ENCODE measurements around the gene TMEM40.
"Not testable (repeated sequence)": the region's sequence is repeated elsewhere in the genome, so short reads cannot be mapped to it uniquely, and the experiment has no call there.

The TMEM40 gene

DNA sequence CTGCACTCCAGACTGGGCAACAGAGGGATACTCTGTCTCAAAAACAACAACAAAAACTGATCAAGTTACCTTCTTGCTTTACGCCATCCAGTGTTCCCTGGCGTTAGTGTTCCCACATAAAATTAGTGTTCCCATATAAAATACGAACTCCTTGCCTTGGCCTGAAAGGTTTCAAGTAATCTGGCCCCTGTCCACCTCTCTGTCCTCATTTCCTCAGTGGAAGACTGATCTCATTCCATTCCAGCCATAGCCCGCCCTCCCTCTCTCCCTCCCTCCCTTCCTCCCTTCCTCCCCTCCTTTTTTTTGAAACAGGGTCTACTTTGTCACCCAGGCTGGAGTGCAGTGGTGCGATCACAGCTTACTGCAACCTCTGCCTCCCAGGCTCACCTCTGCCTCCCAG, 34.6 kb upstream of the TMEM40 start:
- peaks cover 11% of the 10 kb centered on the region for H3K27me3 ChIP-seq (ENCODE audit: low read depth, low read length)
- no peak overlapping the region for H2AFZ ChIP-seq (ENCODE audit: low read depth, low read length)
- H3K27ac ChIP-seq (ENCODE audit: low read length) = no peak overlapping the region
- no peaks in the 10 kb centered on the region for H3K79me2 ChIP-seq (ENCODE audit: low read length)
- H3K4me2 ChIP-seq (ENCODE audit: low read length) = no peak overlapping the region
- no peak overlapping the region for H3K4me3 ChIP-seq (ENCODE audit: low read length)
- H3K36me3 ChIP-seq (replicated peaks; ENCODE audit: low read depth, low read length) = no peaks in the 10 kb centered on the region
- no peaks in the 10 kb centered on the region for H3K9me3 ChIP-seq (ENCODE audit: insufficient read depth, low read length)
- H4K20me1 ChIP-seq (ENCODE audit: insufficient read depth, low read length) = no peaks in the 10 kb centered on the region
- no peak for TF ChIP-seq EZH2phosphoT487 (IDR thresholded peaks at IDR 0.05; ENCODE audit: low read depth)
- TF ChIP-seq, protein P1, sequence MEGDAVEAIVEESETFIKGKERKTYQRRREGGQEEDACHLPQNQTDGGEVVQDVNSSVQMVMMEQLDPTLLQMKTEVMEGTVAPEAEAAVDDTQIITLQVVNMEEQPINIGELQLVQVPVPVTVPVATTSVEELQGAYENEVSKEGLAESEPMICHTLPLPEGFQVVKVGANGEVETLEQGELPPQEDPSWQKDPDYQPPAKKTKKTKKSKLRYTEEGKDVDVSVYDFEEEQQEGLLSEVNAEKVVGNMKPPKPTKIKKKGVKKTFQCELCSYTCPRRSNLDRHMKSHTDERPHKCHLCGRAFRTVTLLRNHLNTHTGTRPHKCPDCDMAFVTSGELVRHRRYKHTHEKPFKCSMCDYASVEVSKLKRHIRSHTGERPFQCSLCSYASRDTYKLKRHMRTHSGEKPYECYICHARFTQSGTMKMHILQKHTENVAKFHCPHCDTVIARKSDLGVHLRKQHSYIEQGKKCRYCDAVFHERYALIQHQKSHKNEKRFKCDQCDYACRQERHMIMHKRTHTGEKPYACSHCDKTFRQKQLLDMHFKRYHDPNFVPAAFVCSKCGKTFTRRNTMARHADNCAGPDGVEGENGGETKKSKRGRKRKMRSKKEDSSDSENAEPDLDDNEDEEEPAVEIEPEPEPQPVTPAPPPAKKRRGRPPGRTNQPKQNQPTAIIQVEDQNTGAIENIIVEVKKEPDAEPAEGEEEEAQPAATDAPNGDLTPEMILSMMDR (IDR thresholded peaks at IDR 0.05; ENCODE audit: low read depth, low read length) = no peak
- no peak overlapping the region for H3K9ac ChIP-seq (ENCODE audit: low read length)
- H3K4me1 ChIP-seq (ENCODE audit: low read length) = peaks cover 2% of the 10 kb centered on the region; the same call in 1 of the 2 replicates

DNA sequence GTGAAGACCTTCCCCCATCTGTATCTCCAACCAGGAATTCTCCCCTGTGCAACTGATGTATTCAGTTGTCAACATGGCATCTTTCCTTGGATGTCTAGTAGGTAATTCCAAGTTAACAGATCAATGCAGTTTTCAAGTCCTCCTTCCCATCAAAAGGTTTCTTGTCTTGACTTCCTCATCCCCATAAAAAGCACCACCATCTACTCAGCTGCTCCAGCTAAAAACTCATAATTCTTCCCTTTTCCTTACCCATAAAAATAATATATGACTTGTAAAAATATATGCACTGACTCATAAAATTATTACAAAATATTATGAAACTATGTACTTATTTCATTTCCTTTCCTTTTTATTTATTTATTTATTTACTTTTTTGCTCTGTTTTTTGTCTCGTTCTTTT, 32.4 kb upstream of the TMEM40 start:
- H3K4me2 ChIP-seq (ENCODE audit: low read length) = no peak overlapping the region
- peaks cover 2% of the 10 kb centered on the region; the same call in 1 of the 2 replicates for H3K4me1 ChIP-seq (ENCODE audit: low read length)
- no peak for TF ChIP-seq EZH2phosphoT487 (IDR thresholded peaks at IDR 0.05; ENCODE audit: low read depth)
- TF ChIP-seq, protein P1 (IDR thresholded peaks at IDR 0.05; ENCODE audit: low read depth, low read length) = no peak
- no peak overlapping the region for H3K27ac ChIP-seq (ENCODE audit: low read length)
- H3K36me3 ChIP-seq (replicated peaks; ENCODE audit: low read depth, low read length) = no peaks in the 10 kb centered on the region
- H3K79me2 ChIP-seq (ENCODE audit: low read length) = no peaks in the 10 kb centered on the region
- no peak overlapping the region for H3K4me3 ChIP-seq (ENCODE audit: low read length)
- no peak overlapping the region for H3K9ac ChIP-seq (ENCODE audit: low read length)
- no peaks in the 10 kb centered on the region for H4K20me1 ChIP-seq (ENCODE audit: insufficient read depth, low read length)
- no peak overlapping the region for H2AFZ ChIP-seq (ENCODE audit: low read depth, low read length)
- no peaks in the 10 kb centered on the region for H3K9me3 ChIP-seq (ENCODE audit: insufficient read depth, low read length)
- H3K27me3 ChIP-seq (ENCODE audit: low read depth, low read length) = peaks cover 9% of the 10 kb centered on the region

GRCh38 chr3:12787967-12788690, 29.1 kb upstream of the TMEM40 start:
- H3K9ac ChIP-seq (ENCODE audit: low read length); H3K36me3 ChIP-seq (replicated peaks; ENCODE audit: low read depth, low read length); H4K20me1 ChIP-seq (ENCODE audit: insufficient read depth, low read length); H3K4me3 ChIP-seq (ENCODE audit: low read length); H3K4me1 ChIP-seq (ENCODE audit: low read length); H3K27ac ChIP-seq (ENCODE audit: low read length); H2AFZ ChIP-seq (ENCODE audit: low read depth, low read length); H3K79me2 ChIP-seq (ENCODE audit: low read length); H3K9me3 ChIP-seq (ENCODE audit: insufficient read depth, low read length); H3K4me2 ChIP-seq (ENCODE audit: low read length): not testable (repeated sequence)
- peaks cover 31% of the 10 kb centered on the region for H3K27me3 ChIP-seq (ENCODE audit: low read depth, low read length)

GRCh38 chr3:12787346-12787745, 28.3 kb upstream of the TMEM40 start:
- H3K4me1 ChIP-seq (ENCODE audit: low read length); H2AFZ ChIP-seq (ENCODE audit: low read depth, low read length); H3K9ac ChIP-seq (ENCODE audit: low read length); H3K36me3 ChIP-seq (replicated peaks; ENCODE audit: low read depth, low read length); H3K4me3 ChIP-seq (ENCODE audit: low read length); H3K4me2 ChIP-seq (ENCODE audit: low read length); H3K79me2 ChIP-seq (ENCODE audit: low read length); H3K9me3 ChIP-seq (ENCODE audit: insufficient read depth, low read length); H3K27ac ChIP-seq (ENCODE audit: low read length); H4K20me1 ChIP-seq (ENCODE audit: insufficient read depth, low read length): not testable (repeated sequence)
- peaks cover 31% of the 10 kb centered on the region for H3K27me3 ChIP-seq (ENCODE audit: low read depth, low read length)
- TF ChIP-seq, protein P1 (IDR thresholded peaks at IDR 0.05; ENCODE audit: low read depth, low read length) = 0 out of 2 replicates have a peak, but pooled peaks have one; percentile 19

All from OCI-LY3 (cell line).